ENCODE data around the gene KLF6. TPM values are rescaled to one million over a fixed set of nuclear protein-coding genes. Genes with fewer than 3 reads are reported as not detected.

The KLF6 gene
- total and polyA plus RNA-seq, 2 donors (not counting 1 experiment from before 2014, with no cell fraction given) = 175 to 921 TPM

GRCh38 chr10:3757638-3758490, 27.1 kb downstream of the KLF6 start:
- Histone ChIP-seq H3K36me3 (replicated peaks in 1 of 2; ENCODE audit: control extremely low read depth in 1 of 2, control insufficient read depth in 1 of 2, extremely low read depth in 1 of 2, insufficient read depth in 2 of 2, low read length in 1 of 2) (no peaks in the 10 kb centered on the region), H2AFZ (ENCODE audit: insufficient read depth, low read depth, low read length, poor library complexity, severe bottlenecking) (peak overlapping the region; percentile 20), H3K4me2 (replicated peaks; ENCODE audit: low read depth, low read length, poor library complexity, severe bottlenecking) (peak overlapping the region; percentile 52), H3K4me1 (ENCODE audit: control insufficient read depth in 2 of 2, insufficient read depth in 2 of 2, low read length in 2 of 2) (peaks cover 49 to 55% of the 10 kb centered on the region in 2 donors), H3K9me3 (ENCODE audit: control extremely low read depth in 1 of 3, control insufficient read depth in 2 of 3, insufficient read depth in 1 of 3, low read length in 2 of 3) (peaks cover 0 to 27% (median 10%) of the 10 kb centered on the region in 3 donors), H3K27me3 (replicated peaks in 1 of 4; ENCODE audit: control extremely low read depth in 1 of 4, control insufficient read depth in 3 of 4, insufficient read depth in 4 of 4, low read length in 3 of 4) (no peaks in the 10 kb centered on the region), H3K79me2 (ENCODE audit: control insufficient read depth, insufficient read depth, low read length) (peaks cover 5% of the 10 kb centered on the region), H3K27ac (ENCODE audit: low read length in 2 of 2) (peak overlapping the region; percentile 60 to 63), H4K20me1 (ENCODE audit: control insufficient read depth, insufficient read depth, low read length, poor library complexity, severe bottlenecking) (no peaks in the 10 kb centered on the region), H3K9ac (ENCODE audit: low read length) (peak overlapping the region; percentile 15), H3K4me3 (ENCODE audit: control extremely low read depth in 1 of 5, extremely low read depth in 1 of 5, insufficient read depth in 1 of 5, low read depth in 2 of 5, low read length in 4 of 5) (peak overlapping the region in 1 of 5 experiments; percentile 18)
- intact Hi-C loops (cut with micrococcal nuclease) = loop anchor here (2.0 kb wide), 1 partner anchor 575 kb away; no protein-coding TSS in a partner anchor
- Mint-ChIP-seq H3K4me3 (peak overlapping the region; percentile 67), H3K27ac (peak overlapping the region; percentile 92), H3K27me3 (no peaks in the 10 kb centered on the region), H3K4me1 (peaks cover 59% of the 10 kb centered on the region), H3K9me3 (ENCODE audit: insufficient read depth) (peaks cover 1% of the 10 kb centered on the region)
- ATAC-seq (ENCODE audit: low read depth) = peak; percentile 68
- 54% methylated on average over 10 of the region's 14 CpGs for WGBS (ENCODE audit: insufficient coverage)
- TF ChIP-seq CTCF (IDR thresholded peaks at IDR 0.05) (no peak), EZH2 (IDR thresholded peaks at IDR 0.05; ENCODE audit: borderline replicate concordance, insufficient read depth, low read depth, low read length, poor library complexity, severe bottlenecking) (no peak)
- ChIA-PET CTCF (interaction anchor here (0.7 to 1.3 kb wide), 5 partner anchors 24 to 143 kb away, joined by 3 to 5 read pairs (median 3); partner anchors contain the start of gene KLF6), POLR2A (interaction anchor here (1.2 to 2.1 kb wide), 3 partner anchors 18 to 27 kb away, joined by 3 to 25 read pairs (median 5); partner anchors contain the start of gene KLF6)
- peak; percentile 76 for DNase-seq
